Lower lobe of right lung (tissue), 2 donors: Measurements from ENCODE around the gene NHLRC2. TPM values are rescaled to one million over a fixed set of nuclear protein-coding genes. Genes with fewer than 3 reads are reported as not detected.
"Not testable (repeated sequence)": the region's sequence is repeated elsewhere in the genome, so short reads cannot be mapped to it uniquely, and the experiment has no call there.

Experiments used
- ATAC-seq, 2 donors: fragments of 200-7000 bp; cut with Tn5 transposase; one replicate each; pipeline ENCODE4 v1.9.1; 2020 to 2022; ENCODE audit warnings: mild to moderate bottlenecking in 2 of 2, moderate library complexity in 2 of 2
- DNase-seq: peaks from one replicate; pipeline ENCODE4 v3.0.0-alpha.2; 2020
- H3K27ac ChIP-seq: fragments of 200-600 bp; one replicate; pipeline ENCODE4 v1.8.0; 2022
- H3K27me3 ChIP-seq: fragments of 200-600 bp; one replicate; pipeline ENCODE4 v1.8.0; 2022; ENCODE audit warnings: low read depth
- H3K36me3 ChIP-seq: fragments of 200-600 bp; one replicate; pipeline ENCODE4 v1.8.0; 2022; ENCODE audit warnings: mild to moderate bottlenecking
- H3K4me1 ChIP-seq: fragments of 200-600 bp; one replicate; pipeline ENCODE4 v1.8.0; 2022
- H3K4me3 ChIP-seq: fragments of 200-600 bp; one replicate; pipeline ENCODE4 v1.8.0; 2022; ENCODE audit warnings: mild to moderate bottlenecking
- H3K9me3 ChIP-seq: fragments of 200-600 bp; one replicate; pipeline ENCODE4 v1.8.0; 2022
- CTCF ChIP-seq: fragments of 200-600 bp; IDR thresholded peaks from one replicate; pipeline ENCODE4 v1.8.0; 2022; ENCODE audit warnings: antibody characterized with exemption, mild to moderate bottlenecking
- intact Hi-C: fragments of 100-400 bp; cut with DNase I; formaldehyde crosslinking; loops from one replicate; pipeline ENCODE4 v1.11.0; 2022
- total RNA-seq: library from RNA; stranded (reverse); fragmentation: NEBNext Ultra II Directional; extraction: Animal tissue kit (Norgen Biotek cat#: 25700); gene quantifications from one replicate; pipeline ENCODE4 v1.2.1, GENCODE V29; 2021
- donor health status: DM: no; HTN: yes; CAD: no; lungs with severe emphysema.

Gene NHLRC2
- total RNA-seq, 1 donor from 2014 or later, result 43.6 TPM

- ATAC-seq (no peak), DNase-seq (no peak)
- Histone ChIP-seq H3K36me3 (no peaks in the 10 kb centered on the region), H3K4me3 (no peak overlapping the region), H3K4me1 (no peaks in the 10 kb centered on the region), H3K27me3 (no peaks in the 10 kb centered on the region), H3K9me3 (no peaks in the 10 kb centered on the region), H3K27ac (no peak overlapping the region)
- intact Hi-C loops, result no loop called here
- TF ChIP-seq CTCF, result no peak
Measured at GRCh38 chr10:113820507-113820906, 34.0 kb upstream of the NHLRC2 start.

GRCh38 chr10:113821306-113821705 is 33.2 kb upstream of the NHLRC2 start:
- H3K27ac ChIP-seq, H3K4me1 ChIP-seq, H3K36me3 ChIP-seq, H3K4me3 ChIP-seq, ATAC-seq, DNase-seq, H3K9me3 ChIP-seq, intact Hi-C loops, H3K27me3 ChIP-seq: not testable (repeated sequence)

- H3K9me3 ChIP-seq, result no peaks in the 10 kb centered on the region
- intact Hi-C loops, result no loop called here
- ATAC-seq (no peak), DNase-seq (no peak)
- H3K27ac ChIP-seq, result no peak overlapping the region
- no peaks in the 10 kb centered on the region for H3K36me3 ChIP-seq
- no peak overlapping the region for H3K4me3 ChIP-seq
- no peaks in the 10 kb centered on the region for H3K4me1 ChIP-seq
- TF ChIP-seq CTCF, result no peak
- no peaks in the 10 kb centered on the region for H3K27me3 ChIP-seq
Measured at GRCh38 chr10:113822174-113822573, 32.3 kb upstream of the NHLRC2 start.

GRCh38 chr10:113823389-113823788 is 31.1 kb upstream of the NHLRC2 start:
- DNase-seq, result no peak
- Histone ChIP-seq H3K27me3 (no peaks in the 10 kb centered on the region), H3K9me3 (no peaks in the 10 kb centered on the region), H3K36me3 (no peaks in the 10 kb centered on the region), H3K27ac (no peak overlapping the region), H3K4me3 (no peak overlapping the region), H3K4me1 (no peaks in the 10 kb centered on the region)
- no peak for ATAC-seq
- TF ChIP-seq CTCF, result no peak
- intact Hi-C loops, result no loop called here

- Histone ChIP-seq H3K4me3 (no peak overlapping the region), H3K27ac (no peak overlapping the region), H3K27me3 (no peaks in the 10 kb centered on the region), H3K4me1 (no peaks in the 10 kb centered on the region), H3K36me3 (no peaks in the 10 kb centered on the region), H3K9me3 (no peaks in the 10 kb centered on the region)
- intact Hi-C loops, result no loop called here
- ATAC-seq (no peak), DNase-seq (no peak)
- no peak for TF ChIP-seq CTCF
Measured at GRCh38 chr10:113825791-113826190, 28.7 kb upstream of the NHLRC2 start.

GRCh38 chr10:113828567-113828966 is 25.9 kb upstream of the NHLRC2 start:
- ATAC-seq, H3K4me1 ChIP-seq, intact Hi-C loops, H3K27me3 ChIP-seq, H3K27ac ChIP-seq, H3K4me3 ChIP-seq, H3K36me3 ChIP-seq, H3K9me3 ChIP-seq, DNase-seq: not testable (repeated sequence)

- H3K27ac ChIP-seq, result no peak overlapping the region
- ATAC-seq (no peak), DNase-seq (no peak)
- no peaks in the 10 kb centered on the region for H3K27me3 ChIP-seq
- peaks cover 37% of the 10 kb centered on the region for H3K36me3 ChIP-seq
- H3K9me3 ChIP-seq, result no peaks in the 10 kb centered on the region
- intact Hi-C loops, result no loop called here
- no peak overlapping the region for H3K4me3 ChIP-seq
- no peak for TF ChIP-seq CTCF
- H3K4me1 ChIP-seq, result no peaks in the 10 kb centered on the region
Measured at GRCh38 chr10:113842171-113842570, 12.3 kb upstream of the NHLRC2 start.
